Dendritic cell treated with granulocyte-macrophage colony-stimulating factor and Interleukin-4, amounts not matched to agents 40 ng/mL and 50 ng/mL, for 4 days (primary cell): ENCODE results near the gene ALPG.
"Not testable (repeated sequence)": the region's sequence is repeated elsewhere in the genome, so short reads cannot be mapped to it uniquely, and the experiment has no call there.

ENCODE experiments used
- H3K27ac Mint-ChIP-seq: one replicate; pipeline ENCODE4 v1.8.0; 2022; ENCODE audit warnings: mild to moderate bottlenecking, mixed read lengths
- H3K27me3 Mint-ChIP-seq: one replicate; pipeline ENCODE4 v1.8.0; 2022; ENCODE audit warnings: mild to moderate bottlenecking, mixed read lengths
- H3K36me3 Mint-ChIP-seq: one replicate; pipeline ENCODE4 v1.8.0; 2022; ENCODE audit warnings: low read depth, mixed read lengths
- H3K4me1 Mint-ChIP-seq: one replicate; pipeline ENCODE4 v1.8.0; 2022; ENCODE audit warnings: low read depth, mixed read lengths
- H3K4me3 Mint-ChIP-seq: one replicate; pipeline ENCODE4 v1.8.0; 2022; ENCODE audit warnings: mild to moderate bottlenecking, moderate library complexity, mixed read lengths
- H3K9me3 Mint-ChIP-seq: one replicate; pipeline ENCODE4 v1.8.0; 2022; ENCODE audit warnings: mixed read lengths
- intact Hi-C: fragments of 100-400 bp; cut with micrococcal nuclease; formaldehyde crosslinking; loops from one replicate; pipeline ENCODE4 v1.15.0; 2022

The ALPG gene

DNA sequence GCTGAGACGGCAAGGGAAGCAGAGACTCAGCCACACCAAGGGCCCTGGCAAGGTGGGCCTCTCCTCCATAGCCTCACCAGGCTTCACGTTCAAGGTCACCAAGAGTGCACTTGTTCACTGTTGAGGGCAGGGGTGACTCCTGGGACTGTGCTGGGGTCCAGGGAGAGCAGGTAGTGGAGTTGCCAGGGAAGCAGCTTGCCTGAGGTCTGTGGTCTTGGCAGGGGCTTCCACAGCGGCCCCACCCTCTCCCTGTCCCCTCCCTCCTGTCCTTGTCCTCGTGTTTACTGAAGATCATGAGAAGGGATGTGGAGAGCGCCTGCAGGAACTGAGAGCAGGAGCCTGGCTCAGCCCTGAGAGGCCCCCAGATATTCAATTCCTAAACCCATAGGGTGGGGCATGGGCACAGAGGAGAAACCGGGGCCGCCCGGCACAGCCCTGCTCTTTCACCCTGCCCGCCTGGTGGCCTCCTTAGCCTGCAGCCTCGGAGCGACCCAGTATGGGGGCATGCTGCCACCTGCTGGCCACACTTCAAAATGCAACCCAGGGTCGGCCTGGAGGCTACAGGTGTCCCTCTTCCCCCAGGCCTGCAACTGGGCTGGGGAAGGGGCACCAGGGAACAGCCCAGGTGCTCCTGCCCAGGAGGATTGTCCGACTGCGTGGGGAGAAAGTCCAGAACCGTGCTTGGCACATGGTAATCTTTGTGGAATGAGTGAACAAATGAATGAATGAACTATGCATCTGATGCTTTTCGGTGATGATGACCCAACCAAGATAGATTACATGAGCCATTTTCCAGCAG, 33.8 kb downstream of the ALPG start:
- H3K27ac Mint-ChIP-seq, H3K4me3 Mint-ChIP-seq, H3K9me3 Mint-ChIP-seq, H3K36me3 Mint-ChIP-seq: not testable (repeated sequence)
- Mint-ChIP-seq H3K27me3 (peaks cover 32% of the 10 kb centered on the region), H3K4me1 (peaks cover 16% of the 10 kb centered on the region)
- intact Hi-C loops = loop anchor here (1.0 to 5.0 kb wide), 2 partner anchors 518 to 534 kb away; no protein-coding TSS in a partner anchor

DNA sequence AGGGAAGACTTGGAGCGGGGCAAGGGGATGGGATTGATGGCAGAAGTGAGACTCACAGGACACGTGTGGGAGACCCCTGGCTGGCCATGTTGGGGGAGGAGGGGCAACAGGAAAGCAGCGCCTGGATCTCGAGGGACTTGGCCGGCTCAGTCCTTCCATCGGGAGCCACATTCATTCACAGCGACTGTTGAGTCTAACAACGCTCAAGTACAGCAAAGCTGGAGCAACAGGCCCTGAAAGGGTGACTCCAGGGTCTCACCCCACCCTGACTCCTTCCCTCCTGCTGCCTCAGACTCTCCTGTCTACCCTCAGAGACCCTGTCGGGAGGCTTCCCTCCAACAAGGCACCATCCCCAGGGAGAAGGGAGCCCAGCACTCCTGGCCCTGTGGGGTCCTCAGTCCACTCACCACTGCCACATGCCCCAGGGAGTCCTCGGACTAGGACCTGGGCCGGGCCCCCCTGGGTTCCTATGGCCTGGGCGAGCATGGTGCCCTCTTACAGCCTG, 34.6 kb downstream of the ALPG start:
- Mint-ChIP-seq H3K4me3 (no peak overlapping the region), H3K27me3 (peaks cover 31% of the 10 kb centered on the region), H3K4me1 (peaks cover 16% of the 10 kb centered on the region), H3K27ac (no peak overlapping the region), H3K36me3 (no peaks in the 10 kb centered on the region), H3K9me3 (no peaks in the 10 kb centered on the region)
- intact Hi-C loops = loop anchor here (5.0 kb wide), 1 partner anchor 519 kb away; no protein-coding TSS in a partner anchor

DNA sequence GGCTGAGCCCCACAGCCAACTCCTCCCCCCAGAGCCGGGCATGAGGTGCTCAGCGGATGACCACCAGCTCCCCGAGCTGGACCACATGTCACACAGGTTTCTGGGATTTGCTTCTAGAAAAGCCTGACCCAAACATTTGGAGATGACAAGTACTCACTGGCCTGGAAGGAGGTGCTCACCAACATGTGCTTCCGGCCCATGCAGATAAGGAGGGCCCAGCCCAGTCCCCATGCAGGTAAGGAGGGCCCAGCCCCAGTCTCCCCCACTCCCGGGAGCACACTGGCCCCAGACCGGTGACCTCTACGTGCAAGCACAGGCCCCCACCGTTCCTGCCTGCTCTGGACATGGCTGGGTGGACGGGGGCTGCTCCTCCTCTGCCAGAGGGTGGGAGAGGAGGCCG, 35.3 kb downstream of the ALPG start:
- intact Hi-C loops = loop anchor here (5.0 kb wide), 1 partner anchor 520 kb away; no protein-coding TSS in a partner anchor
- not testable (repeated sequence) for H3K9me3 Mint-ChIP-seq

DNA sequence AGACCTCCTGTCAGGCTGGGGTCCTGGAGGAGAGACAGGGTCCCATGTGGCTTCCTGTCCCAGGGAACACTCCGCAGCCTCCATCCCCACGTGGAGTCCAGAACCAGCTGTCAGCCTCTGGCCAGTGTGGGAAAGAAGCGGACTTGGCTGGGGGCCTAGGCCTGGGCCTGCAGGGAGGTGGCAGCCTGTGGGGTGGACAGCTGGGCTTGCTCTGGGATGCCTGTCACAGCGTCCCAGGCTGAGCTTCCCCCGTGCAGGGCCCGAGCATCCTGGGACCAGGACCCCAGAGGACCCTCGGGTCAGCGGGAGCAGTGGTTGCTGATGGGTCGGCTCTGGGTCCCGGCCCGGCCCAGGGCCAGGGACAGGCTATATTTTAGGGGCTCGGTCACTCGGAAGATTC, 35.8 kb downstream of the ALPG start:
- H3K9me3 Mint-ChIP-seq, H3K4me3 Mint-ChIP-seq, H3K27ac Mint-ChIP-seq, H3K36me3 Mint-ChIP-seq: not testable (repeated sequence)
- intact Hi-C loops = loop anchor here (5.0 kb wide), 1 partner anchor 520 kb away; no protein-coding TSS in a partner anchor
- Mint-ChIP-seq H3K27me3 (peaks cover 35% of the 10 kb centered on the region), H3K4me1 (peaks cover 16% of the 10 kb centered on the region)

More for the DNA sequence above, 35.3 kb downstream of the ALPG start:
- H3K36me3 Mint-ChIP-seq, H3K27ac Mint-ChIP-seq, H3K4me3 Mint-ChIP-seq: not testable (repeated sequence)
- Mint-ChIP-seq H3K4me1 (peaks cover 16% of the 10 kb centered on the region), H3K27me3 (peaks cover 35% of the 10 kb centered on the region)

DNA sequence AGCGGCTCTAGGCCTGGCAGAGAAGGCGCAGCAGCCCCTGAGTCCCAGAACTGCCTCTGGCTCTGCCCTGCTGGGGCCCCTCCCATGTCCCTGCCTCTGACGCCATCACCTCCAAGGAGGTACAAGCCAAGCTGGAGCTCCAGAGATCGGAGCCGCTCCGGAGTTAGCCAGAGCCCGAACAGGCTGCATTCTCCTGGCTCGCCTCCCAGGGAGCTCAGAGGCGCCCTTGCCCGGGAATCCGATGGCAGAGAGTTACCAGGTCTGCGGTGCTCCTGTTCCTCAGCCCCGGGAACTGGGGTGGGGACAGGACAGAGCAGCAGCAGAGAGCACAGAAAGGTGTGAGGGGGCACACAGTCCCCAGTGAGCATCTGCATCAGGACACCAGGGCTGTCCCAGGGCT, 36.4 kb downstream of the ALPG start:
- H3K4me1 Mint-ChIP-seq = peaks cover 16% of the 10 kb centered on the region
- not testable (repeated sequence) for H3K27ac Mint-ChIP-seq, H3K36me3 Mint-ChIP-seq, H3K4me3 Mint-ChIP-seq, H3K9me3 Mint-ChIP-seq
- intact Hi-C loops = loop anchor here (5.0 kb wide), 1 partner anchor 521 kb away; no protein-coding TSS in a partner anchor
- H3K27me3 Mint-ChIP-seq = peaks cover 32% of the 10 kb centered on the region

DNA sequence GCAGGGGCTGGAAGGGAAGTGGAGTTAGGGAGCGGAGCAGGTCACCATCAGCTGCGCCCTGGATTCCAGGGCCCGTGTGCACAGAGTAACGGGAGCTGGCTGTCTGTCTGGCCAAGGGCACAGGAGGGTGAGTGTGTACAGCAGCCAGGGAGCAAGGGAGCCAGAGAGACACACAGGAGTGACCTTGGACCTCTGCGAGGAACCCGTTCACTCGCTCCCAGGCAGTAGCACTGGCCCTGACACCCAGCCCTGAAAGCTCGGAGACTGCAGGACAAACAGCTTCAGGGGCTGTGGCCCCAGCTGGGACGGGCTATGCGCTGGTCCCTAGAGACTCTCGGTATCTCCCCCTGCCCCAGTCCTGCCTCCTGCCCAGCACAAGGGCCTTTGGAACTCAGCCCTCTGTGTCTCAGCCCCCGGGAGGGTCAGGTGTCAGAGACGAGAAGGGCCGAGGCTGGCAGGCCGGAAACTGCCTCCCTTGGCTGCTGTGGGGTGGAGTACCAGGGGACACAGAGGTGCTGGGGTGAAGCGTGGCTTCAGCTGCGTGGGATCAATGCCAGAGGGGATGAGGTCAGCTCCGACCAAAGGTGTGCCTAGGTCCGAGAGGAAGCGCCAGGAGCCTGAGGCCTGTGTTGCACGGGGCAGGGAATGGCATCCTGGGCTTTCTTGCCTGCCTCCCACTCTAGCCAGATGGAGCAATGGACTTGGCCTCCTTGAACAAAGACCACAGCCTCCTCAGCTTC, 37.2 kb downstream of the ALPG start:
- H3K27ac Mint-ChIP-seq = not testable (repeated sequence)

DNA sequence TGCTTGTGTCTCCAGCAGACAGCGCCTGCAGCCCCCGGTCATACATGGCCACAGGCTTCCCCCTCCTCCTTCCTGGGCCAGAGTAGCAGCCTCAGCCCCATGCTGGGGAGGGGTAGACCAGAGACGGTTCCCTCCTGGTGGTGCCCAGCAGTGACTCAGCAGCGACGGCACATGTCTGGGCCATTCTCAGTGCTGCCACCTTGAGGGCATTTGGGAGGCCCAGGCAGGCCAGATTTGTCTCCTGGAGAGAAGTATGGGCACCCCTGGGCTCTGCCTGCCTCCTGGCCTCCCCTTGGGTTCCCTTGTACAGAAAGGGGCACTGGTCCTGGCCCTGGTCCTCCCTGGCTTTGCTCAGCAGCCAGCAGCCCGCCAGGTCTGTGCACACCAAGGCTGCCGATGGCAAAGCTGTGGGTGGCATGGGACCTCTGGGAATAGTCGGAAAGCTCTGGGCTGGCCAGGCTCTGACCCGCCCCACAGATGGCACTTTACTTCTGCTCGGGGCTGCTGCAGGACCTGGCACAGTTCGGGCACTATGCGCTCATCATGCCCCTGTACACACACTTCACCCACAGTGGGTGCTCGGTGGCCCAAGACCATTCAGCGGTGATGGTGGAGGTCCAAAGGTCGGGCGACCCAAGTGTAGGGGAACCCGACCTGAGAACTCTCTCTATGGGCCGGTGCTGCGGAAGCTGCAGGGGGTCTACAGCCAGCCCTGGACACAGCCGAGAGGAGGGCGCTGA, 37.9 kb downstream of the ALPG start:
- Mint-ChIP-seq H3K4me3 (no peak overlapping the region), H3K27me3 (peaks cover 23% of the 10 kb centered on the region), H3K36me3 (no peaks in the 10 kb centered on the region), H3K4me1 (peaks cover 16% of the 10 kb centered on the region), H3K27ac (no peak overlapping the region), H3K9me3 (no peaks in the 10 kb centered on the region)
- intact Hi-C loops = loop anchor here (5.0 kb wide), 2 partner anchors 78 to 522 kb away; partner anchors contain the start of gene PRSS56

More for the DNA sequence above, 37.2 kb downstream of the ALPG start:
- not testable (repeated sequence) for H3K4me3 Mint-ChIP-seq, H3K9me3 Mint-ChIP-seq, H3K36me3 Mint-ChIP-seq
- Mint-ChIP-seq H3K27me3 (peaks cover 26% of the 10 kb centered on the region), H3K4me1 (peaks cover 16% of the 10 kb centered on the region)
- intact Hi-C loops = loop anchor here (5.0 kb wide), 1 partner anchor 522 kb away; no protein-coding TSS in a partner anchor

DNA sequence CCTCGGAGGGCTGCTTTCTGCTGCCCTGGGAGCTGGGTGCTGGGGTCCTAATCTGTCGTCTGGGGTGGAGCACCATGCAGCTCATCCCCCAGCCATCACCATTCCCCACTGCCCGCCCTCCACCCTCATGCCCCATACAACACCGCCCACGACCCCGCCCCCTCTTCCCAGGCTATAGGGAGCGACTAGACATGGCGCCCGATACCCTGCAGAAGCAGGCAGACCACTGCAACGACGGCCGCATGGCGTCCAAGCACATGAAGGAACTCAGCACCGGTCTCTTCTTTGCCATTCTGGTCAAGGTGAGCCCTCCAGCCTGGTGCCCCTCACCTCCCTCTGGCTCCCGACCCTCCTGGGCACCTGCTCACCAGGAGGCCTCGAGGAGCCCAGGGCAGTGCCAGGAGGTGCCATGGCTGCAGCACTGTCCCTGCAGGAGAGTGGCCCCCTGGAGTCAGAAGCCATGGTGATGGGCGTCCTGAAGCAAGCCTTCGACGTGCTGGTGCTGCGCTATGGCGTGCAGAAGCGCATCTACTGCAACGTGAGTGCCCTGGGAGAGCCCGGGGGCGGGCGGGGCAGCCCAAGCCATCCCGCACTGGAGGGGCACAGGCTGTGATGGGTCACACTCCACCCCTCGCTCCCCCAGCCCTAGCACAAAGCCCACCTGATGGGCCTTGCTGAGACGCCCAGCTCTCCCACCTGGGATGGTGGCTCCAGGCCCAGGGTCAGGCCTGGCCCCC, 38.7 kb downstream of the ALPG start:
- H3K27ac Mint-ChIP-seq, H3K9me3 Mint-ChIP-seq, H3K4me3 Mint-ChIP-seq, H3K4me1 Mint-ChIP-seq, H3K36me3 Mint-ChIP-seq: not testable (repeated sequence)
- peaks cover 21% of the 10 kb centered on the region for H3K27me3 Mint-ChIP-seq
- intact Hi-C loops = loop anchor here (5.0 kb wide), 1 partner anchor 77 kb away; the partner anchor contains the start of gene PRSS56

DNA sequence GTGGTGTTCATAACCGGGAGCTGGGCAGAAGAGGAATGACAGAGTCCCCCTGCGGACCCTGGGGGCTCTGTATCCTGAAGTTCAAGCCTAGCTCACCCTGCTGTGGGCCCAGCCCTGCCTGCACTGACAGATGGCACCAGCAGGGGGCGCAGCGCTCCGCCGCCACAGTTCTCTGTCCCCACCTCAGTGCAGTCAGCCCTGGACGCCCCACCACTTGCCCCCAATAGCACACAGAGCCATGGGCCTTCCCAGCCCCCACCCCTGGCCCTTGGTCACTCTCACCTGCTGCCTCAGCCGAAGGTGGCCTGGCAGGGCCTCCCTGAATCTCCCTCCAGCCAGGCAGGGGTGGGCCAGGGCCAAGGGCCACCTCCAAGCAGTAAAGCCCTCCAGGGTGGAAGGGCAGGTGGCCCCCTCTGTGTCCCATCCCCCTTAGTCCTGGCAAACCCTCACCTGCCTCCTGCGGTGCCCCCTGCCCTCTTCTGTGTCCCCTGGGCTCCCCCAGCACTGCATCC, 39.7 kb downstream of the ALPG start:
- peaks cover 14% of the 10 kb centered on the region for H3K27me3 Mint-ChIP-seq
- not testable (repeated sequence) for H3K36me3 Mint-ChIP-seq, H3K9me3 Mint-ChIP-seq, H3K4me3 Mint-ChIP-seq, H3K27ac Mint-ChIP-seq, H3K4me1 Mint-ChIP-seq
- intact Hi-C loops = loop anchor here (5.0 kb wide), 1 partner anchor 76 kb away; the partner anchor contains the start of gene PRSS56

DNA sequence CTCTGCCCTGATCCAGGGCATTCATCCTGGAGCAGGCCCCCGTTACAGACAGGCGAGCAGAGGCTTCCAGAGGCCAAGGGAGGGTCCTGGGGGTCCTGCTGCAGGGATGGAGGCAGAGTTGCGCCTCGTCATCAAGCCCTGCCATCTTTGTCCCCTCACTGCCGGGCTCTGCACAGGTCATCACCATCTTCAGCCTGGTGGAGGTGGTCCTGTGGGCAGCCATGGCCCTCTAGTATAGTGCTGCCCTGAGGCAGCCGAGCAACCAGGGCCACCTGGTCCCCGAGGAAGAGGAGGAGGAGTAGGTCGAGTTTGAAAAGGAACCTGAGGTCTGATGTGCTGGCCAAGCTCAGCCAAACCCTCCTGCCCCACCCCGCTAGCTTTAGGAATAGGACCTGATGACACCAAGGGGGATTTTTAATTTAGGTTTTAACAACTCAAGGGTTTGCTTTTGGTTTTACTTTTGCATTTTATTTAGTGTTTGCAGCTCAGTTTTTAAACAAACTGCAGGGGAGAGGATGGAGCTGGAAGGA, 40.5 kb downstream of the ALPG start:
- intact Hi-C loops = loop anchor here (5.0 kb wide), 1 partner anchor 75 kb away; the partner anchor contains the start of gene PRSS56
- no peaks in the 10 kb centered on the region for H3K36me3 Mint-ChIP-seq
- no peak overlapping the region for H3K27ac Mint-ChIP-seq
- H3K27me3 Mint-ChIP-seq = peaks cover 9% of the 10 kb centered on the region
- H3K4me1 Mint-ChIP-seq = peaks cover 5% of the 10 kb centered on the region
- H3K4me3 Mint-ChIP-seq = no peak overlapping the region
- H3K9me3 Mint-ChIP-seq = no peaks in the 10 kb centered on the region

DNA sequence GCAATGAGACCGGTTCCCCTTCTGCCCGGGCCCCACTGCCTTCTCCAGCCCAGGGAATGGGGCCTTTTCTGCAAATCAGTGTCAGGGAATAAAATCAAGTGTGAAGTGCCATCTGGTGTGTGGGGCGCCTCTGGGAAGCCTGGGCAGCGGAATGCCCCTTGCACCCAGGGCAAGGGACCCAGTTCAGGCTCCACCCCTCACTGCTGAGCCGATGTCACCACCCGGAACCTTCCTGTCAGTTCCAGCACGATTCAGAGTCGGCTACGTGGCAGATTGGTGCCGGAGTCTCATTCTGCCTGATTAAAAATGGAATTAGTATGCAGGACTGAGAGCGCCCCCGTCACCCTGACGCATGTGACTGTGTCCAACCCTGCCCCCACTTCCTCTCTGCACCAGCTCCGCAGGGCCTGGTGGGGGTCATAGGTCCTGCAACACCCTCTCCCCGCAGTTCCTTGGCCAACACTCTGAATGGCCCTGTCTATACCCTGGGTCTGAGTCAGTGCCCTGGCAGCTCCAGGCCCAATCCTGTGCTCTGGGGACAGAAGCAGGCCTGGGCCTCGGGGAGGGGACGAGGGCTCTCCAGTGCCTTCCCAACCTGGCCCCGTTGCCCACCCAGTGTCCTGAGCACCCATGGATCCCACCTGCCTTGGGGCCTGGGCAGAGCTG, 41.1 kb downstream of the ALPG start:
- H3K27ac Mint-ChIP-seq = no peak overlapping the region
- intact Hi-C loops = loop anchor here (5.0 kb wide), 1 partner anchor 75 kb away; the partner anchor contains the start of gene PRSS56
- H3K4me1 Mint-ChIP-seq = peaks cover 5% of the 10 kb centered on the region
- peaks cover 11% of the 10 kb centered on the region for H3K27me3 Mint-ChIP-seq
- H3K4me3 Mint-ChIP-seq = no peak overlapping the region
- no peaks in the 10 kb centered on the region for H3K9me3 Mint-ChIP-seq
- no peaks in the 10 kb centered on the region for H3K36me3 Mint-ChIP-seq

DNA sequence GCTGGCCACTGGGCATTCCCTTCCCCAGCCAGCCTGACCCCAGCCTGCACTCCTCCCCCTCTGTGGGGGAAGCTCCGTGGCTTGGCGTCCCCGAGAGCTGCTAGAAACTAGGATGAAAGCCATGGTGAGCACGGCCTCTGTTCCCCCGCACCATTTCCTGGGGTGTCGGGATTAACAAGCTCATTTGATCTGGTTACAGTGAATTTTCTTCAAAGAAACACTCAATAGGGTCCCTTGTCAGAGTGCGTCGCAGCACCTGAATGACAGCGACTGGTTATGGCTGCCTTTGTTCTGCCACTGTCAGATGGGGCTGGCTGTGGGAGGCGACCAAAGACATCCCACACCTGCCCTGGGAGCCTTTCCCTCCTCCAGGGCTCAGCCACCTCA, 41.7 kb downstream of the ALPG start:
- no peak overlapping the region for H3K27ac Mint-ChIP-seq
- H3K4me1 Mint-ChIP-seq = peaks cover 5% of the 10 kb centered on the region
- intact Hi-C loops = loop anchor here (5.0 kb wide), 1 partner anchor 74 kb away; the partner anchor contains the start of gene PRSS56
- no peaks in the 10 kb centered on the region for H3K9me3 Mint-ChIP-seq
- peaks cover 11% of the 10 kb centered on the region for H3K27me3 Mint-ChIP-seq
- H3K4me3 Mint-ChIP-seq = no peak overlapping the region
- H3K36me3 Mint-ChIP-seq = no peaks in the 10 kb centered on the region
